Left hindlimb (tissue), 1 donor: ENCODE results near the gene RAPGEF5.

Source experiments
- DNase-seq: peaks from one replicate; pipeline ENCODE4 v3.0.0-alpha.2; 2018

RAPGEF5 gene

GRCh38 chr7:22300839-22301238 is 56.1 kb downstream of the RAPGEF5 start:
- DNase-seq, result no peak

GRCh38 chr7:22296916-22297315 is 60.0 kb downstream of the RAPGEF5 start:
- DNase-seq, result no peak

GRCh38 chr7:22296265-22296566 is 60.7 kb downstream of the RAPGEF5 start:
- DNase-seq, result no peak

GRCh38 chr7:22295402-22296264 is 61.3 kb downstream of the RAPGEF5 start:
- no peak for DNase-seq

GRCh38 chr7:22292531-22292930 is 64.4 kb downstream of the RAPGEF5 start:
- DNase-seq, result no peak

- DNase-seq, result no peak
Observed at GRCh38 chr7:22291977-22292376, 65.0 kb downstream of the RAPGEF5 start.

GRCh38 chr7:22288202-22288601 is 68.8 kb downstream of the RAPGEF5 start:
- no peak for DNase-seq

- no peak for DNase-seq
Observed at GRCh38 chr7:22287412-22287811, 69.5 kb downstream of the RAPGEF5 start.

- DNase-seq, result no peak
Observed at GRCh38 chr7:22286436-22286835, 70.5 kb downstream of the RAPGEF5 start.

GRCh38 chr7:22281481-22281880 is 75.5 kb downstream of the RAPGEF5 start:
- no peak for DNase-seq

- DNase-seq, result no peak
Observed at GRCh38 chr7:22280031-22280430, 76.9 kb downstream of the RAPGEF5 start.

GRCh38 chr7:22278660-22279059 is 78.3 kb downstream of the RAPGEF5 start:
- no peak for DNase-seq

GRCh38 chr7:22277375-22277774 is 79.6 kb downstream of the RAPGEF5 start:
- no peak for DNase-seq

- DNase-seq, result no peak
Observed at GRCh38 chr7:22275661-22276060, 81.3 kb downstream of the RAPGEF5 start.

GRCh38 chr7:22271311-22271710 is 85.6 kb downstream of the RAPGEF5 start:
- DNase-seq, result no peak

- DNase-seq, result no peak
Observed at GRCh38 chr7:22270371-22270770, 86.6 kb downstream of the RAPGEF5 start.

- DNase-seq, result no peak
Observed at GRCh38 chr7:22269963-22270362, 87.0 kb downstream of the RAPGEF5 start.

- no peak for DNase-seq
Observed at GRCh38 chr7:22268884-22269421, 88.0 kb downstream of the RAPGEF5 start.

GRCh38 chr7:22267930-22268615 is 88.9 kb downstream of the RAPGEF5 start:
- no peak for DNase-seq

- no peak for DNase-seq
Observed at GRCh38 chr7:22262538-22262937, 94.4 kb downstream of the RAPGEF5 start.

- DNase-seq, result no peak
Observed at GRCh38 chr7:22256541-22257096, 100.3 kb downstream of the RAPGEF5 start.

GRCh38 chr7:22255834-22256233 is 101.1 kb downstream of the RAPGEF5 start:
- no peak for DNase-seq

- DNase-seq, result no peak
Observed at GRCh38 chr7:22255342-22255741, 101.6 kb downstream of the RAPGEF5 start.
